Activated T-cell treated with anti-CD3 and anti-CD28 coated beads, Interleukin-2, amount 50 U/mL, for 72 hours (primary cell): Measurements from ENCODE around the gene FAM149B1. TPM values are rescaled to one million over a fixed set of nuclear protein-coding genes. Genes with fewer than 3 reads are reported as not detected.
A peak's percentile ranks its signal among the peaks of the same experiment; 100 is the strongest.

Source experiments
- ATAC-seq, 2 donors: fragments of 150-1000 bp; cut with Tn5 transposase; replicated peaks in 1 of 2; 2 replicates each; pipeline ENCODE4 v1.10.0; 2021; ENCODE audit warnings: moderate library complexity in 2 of 2, mild to moderate bottlenecking in 1 of 2
- DNase-seq, 2 donors: peaks; one replicate each; pipeline ENCODE4 v3.0.0; 2021 to 2022; ENCODE audit warnings: mixed read lengths in 1 of 2
- H3K27ac Mint-ChIP-seq: one replicate; pipeline ENCODE4 v1.8.0; 2022; ENCODE audit warnings: mild to moderate bottlenecking, moderate library complexity, mixed read lengths
- H3K27me3 Mint-ChIP-seq: one replicate; pipeline ENCODE4 v1.8.0; 2022; ENCODE audit warnings: low read depth, mixed read lengths
- H3K36me3 Mint-ChIP-seq, 2 donors: one replicate each; pipeline ENCODE4 v1.8.0; 2022; ENCODE audit warnings: mixed read lengths in 2 of 2, mild to moderate bottlenecking in 1 of 2; ENCODE audit not compliant: insufficient read depth in 2 of 2
- H3K4me1 Mint-ChIP-seq: one replicate; pipeline ENCODE4 v1.8.0; 2022; ENCODE audit warnings: low read depth, mixed read lengths
- H3K4me3 Mint-ChIP-seq, 2 donors: one replicate each; pipeline ENCODE4 v1.8.0; 2022; ENCODE audit warnings: mild to moderate bottlenecking in 2 of 2, mixed read lengths in 2 of 2, moderate library complexity in 2 of 2
- H3K9me3 Mint-ChIP-seq, 2 donors: one replicate each; pipeline ENCODE4 v1.8.0; 2022; ENCODE audit warnings: mixed read lengths in 2 of 2
- total RNA-seq, 2 donors: library from RNA; stranded (reverse); gene quantifications; one replicate each; pipeline ENCODE4 v1.2.3, GENCODE V29; 2022

The FAM149B1 gene
- total RNA-seq, 2 donors from 2014 or later: 13.9 to 16.1 TPM

DNA sequence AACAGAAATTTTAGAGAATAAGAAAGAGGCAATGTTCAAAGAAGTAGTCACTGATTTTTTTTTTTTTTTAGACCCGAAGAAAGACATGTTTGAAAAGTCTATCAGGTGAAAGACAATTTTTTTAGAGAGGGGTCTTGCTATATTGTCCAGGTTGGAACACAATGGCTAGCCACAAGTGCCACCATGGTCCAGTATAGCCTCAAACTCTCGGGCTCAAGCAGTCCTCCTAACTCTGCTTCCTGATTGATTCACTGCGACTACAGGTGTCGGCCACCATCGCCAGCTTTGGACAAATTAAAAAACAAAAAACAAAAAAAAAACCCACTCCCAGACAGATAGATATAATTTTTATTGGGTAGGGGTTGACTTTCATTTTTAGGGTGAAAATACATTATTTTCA is 22.3 kb downstream of the FAM149B1 start:
- Mint-ChIP-seq H3K27ac (no peak overlapping the region), H3K4me3 (no peak overlapping the region), H3K36me3 (no peaks in the 10 kb centered on the region), H3K27me3 (no peaks in the 10 kb centered on the region), H3K4me1 (no peaks in the 10 kb centered on the region), H3K9me3 (no peaks in the 10 kb centered on the region)
- ATAC-seq (no peak), DNase-seq (no peak)

DNA sequence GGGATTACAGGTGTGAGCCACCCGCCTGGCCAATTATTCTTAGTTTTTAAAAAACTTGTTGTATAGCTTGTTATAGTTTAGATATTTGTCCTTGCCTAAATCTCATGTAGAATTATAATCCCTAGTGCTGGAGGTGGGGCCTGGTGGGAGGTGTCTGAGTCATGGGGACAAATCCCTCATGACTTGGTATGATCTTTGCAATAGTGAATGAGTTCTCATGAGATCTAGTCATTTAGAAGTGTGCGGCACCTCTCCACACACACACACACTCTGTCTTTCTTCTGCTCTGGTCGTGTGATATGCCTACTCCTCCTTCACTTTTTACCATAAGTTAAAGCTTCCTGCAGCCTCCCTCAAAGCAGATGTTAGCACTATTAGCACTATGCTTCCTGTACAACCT is 37.2 kb downstream of the FAM149B1 start:
- peaks cover 4 to 10% of the 10 kb centered on the region in 2 donors for H3K36me3 Mint-ChIP-seq
- no peaks in the 10 kb centered on the region for H3K4me1 Mint-ChIP-seq
- ATAC-seq: no peak

DNA sequence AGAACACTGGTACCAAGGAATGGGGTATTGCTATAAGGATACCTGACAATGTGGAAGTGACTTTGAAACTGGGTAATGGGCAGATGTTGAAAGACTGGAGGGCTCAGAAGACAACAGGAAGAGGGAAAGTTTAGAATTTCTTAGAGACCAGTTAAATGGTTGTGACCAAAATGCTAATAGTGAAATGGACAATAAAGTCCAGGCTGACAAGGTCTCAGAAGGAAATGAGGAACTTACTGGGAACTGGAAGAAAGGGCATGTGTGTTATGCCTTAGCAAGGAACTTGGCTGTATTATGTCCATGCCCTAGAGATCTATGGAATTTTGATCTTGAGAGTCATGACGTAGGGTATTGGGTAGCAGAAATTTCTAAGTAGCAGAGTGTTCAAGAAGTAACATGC is 38.0 kb downstream of the FAM149B1 start:
- H3K9me3 Mint-ChIP-seq: no peaks in the 10 kb centered on the region
- ATAC-seq (no peak), DNase-seq (no peak)
- H3K27me3 Mint-ChIP-seq: no peaks in the 10 kb centered on the region
- H3K27ac Mint-ChIP-seq: no peak overlapping the region
- no peak overlapping the region for H3K4me3 Mint-ChIP-seq
- no peaks in the 10 kb centered on the region for H3K4me1 Mint-ChIP-seq
- peaks cover 4 to 10% of the 10 kb centered on the region in 2 donors for H3K36me3 Mint-ChIP-seq

More for the DNA sequence above, 37.2 kb downstream of the FAM149B1 start:
- Mint-ChIP-seq H3K9me3 (no peaks in the 10 kb centered on the region), H3K4me3 (no peak overlapping the region), H3K27me3 (no peaks in the 10 kb centered on the region), H3K27ac (no peak overlapping the region)
- DNase-seq: no peak

DNA sequence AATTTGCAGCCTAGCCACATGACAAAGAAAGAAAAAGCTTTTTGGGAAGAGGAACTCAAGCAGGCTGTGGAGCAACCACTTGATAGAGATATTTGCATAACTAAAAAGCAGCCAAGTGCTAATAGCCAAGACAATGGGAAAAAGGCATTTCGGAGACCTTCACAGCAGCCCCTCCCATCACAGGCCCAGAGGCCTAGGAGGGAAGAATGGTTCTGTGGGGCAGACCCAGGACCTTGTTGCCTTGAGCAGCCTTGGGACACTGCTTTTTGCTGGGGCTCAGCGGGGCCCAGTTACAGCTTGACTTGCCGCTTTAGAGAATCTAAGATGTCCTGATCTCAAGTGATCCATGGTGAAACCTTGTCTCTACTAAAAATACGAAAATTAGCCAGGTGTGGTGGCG is 38.5 kb downstream of the FAM149B1 start:
- DNase-seq (no peak), ATAC-seq (no peak)
- Mint-ChIP-seq H3K4me3 (no peak overlapping the region), H3K27me3 (no peaks in the 10 kb centered on the region), H3K4me1 (no peaks in the 10 kb centered on the region), H3K27ac (no peak overlapping the region), H3K9me3 (no peaks in the 10 kb centered on the region), H3K36me3 (peaks cover 4 to 10% of the 10 kb centered on the region in 2 donors)

DNA sequence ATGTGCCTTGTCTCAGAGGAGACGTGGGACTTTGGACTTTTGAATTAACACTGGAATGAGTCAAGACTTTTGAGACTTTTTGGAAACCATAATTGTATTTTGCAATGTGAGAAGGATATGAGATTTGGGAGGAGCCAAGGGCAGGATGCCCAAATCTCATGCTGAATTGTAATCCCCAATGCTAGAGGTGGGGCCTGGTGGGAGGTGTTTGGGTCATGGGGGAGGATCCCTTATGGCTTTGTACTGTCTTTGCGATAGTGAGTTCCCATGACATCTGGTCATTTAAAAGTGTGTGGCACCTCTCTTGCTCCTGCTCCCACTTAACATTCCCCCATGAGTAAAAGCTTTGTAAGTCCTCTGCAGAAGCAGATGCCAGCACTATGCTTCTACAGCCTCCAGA is 40.0 kb downstream of the FAM149B1 start:
- DNase-seq (no peak), ATAC-seq (no peak)
- Mint-ChIP-seq H3K27me3 (no peaks in the 10 kb centered on the region), H3K9me3 (no peaks in the 10 kb centered on the region), H3K4me3 (no peak overlapping the region), H3K36me3 (peaks cover 4 to 10% of the 10 kb centered on the region in 2 donors), H3K27ac (no peak overlapping the region), H3K4me1 (no peaks in the 10 kb centered on the region)

DNA sequence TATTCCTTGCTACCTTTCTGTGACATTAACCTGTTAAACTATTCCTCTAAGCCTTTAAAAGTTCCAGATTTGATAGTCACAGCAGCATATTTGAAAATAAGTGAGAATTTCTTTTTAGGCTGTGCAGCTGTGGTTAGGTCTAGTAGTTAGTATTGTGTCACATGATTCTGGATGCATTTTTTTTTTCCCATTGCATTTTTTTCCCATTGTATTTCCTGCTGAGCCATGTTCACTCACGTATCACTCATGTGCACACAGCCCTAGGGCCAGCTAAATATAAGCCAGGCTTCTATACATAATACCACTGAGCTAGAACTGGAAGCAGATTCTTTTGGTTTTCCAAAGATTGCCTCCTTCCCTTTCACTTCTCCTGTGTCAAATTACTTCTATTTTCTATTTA is 41.8 kb downstream of the FAM149B1 start:
- ATAC-seq (no peak), DNase-seq (no peak)
- Mint-ChIP-seq H3K27ac (no peak overlapping the region), H3K27me3 (no peaks in the 10 kb centered on the region), H3K9me3 (no peaks in the 10 kb centered on the region), H3K36me3 (peaks cover 4 to 10% of the 10 kb centered on the region in 2 donors), H3K4me3 (no peak overlapping the region), H3K4me1 (no peaks in the 10 kb centered on the region)

DNA sequence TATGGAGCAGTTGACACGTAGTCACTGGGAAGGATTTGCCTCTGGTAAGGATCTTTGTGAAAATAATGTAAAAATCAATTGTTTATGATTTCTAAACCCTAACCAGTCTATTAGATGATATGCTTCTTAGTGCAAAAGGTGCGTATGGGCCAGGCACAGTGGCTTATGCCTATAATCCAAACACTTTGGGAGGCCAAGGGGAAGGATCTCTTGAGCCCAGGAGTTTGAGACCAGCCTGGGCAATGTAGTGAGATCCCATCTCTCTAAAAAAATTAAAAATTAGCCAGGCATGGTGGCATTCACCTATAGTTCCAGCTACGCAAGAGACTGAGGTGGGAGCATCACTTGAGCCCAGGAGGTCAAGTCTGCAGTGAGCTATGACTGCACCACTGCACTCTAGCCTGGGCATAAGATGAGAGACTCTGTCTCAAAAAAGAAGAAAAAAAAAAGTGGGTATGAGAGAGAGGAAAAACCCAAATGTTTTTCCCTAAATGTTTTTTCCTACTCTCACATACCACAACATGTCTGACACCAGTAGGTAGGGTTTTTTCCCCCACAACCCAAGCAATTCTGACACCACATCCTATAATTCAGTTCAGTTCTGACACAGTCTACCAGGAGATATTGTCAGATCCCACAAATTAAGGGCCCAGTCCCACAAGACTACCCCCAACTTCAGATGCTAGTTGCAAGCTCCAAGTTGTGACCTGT is 42.6 kb downstream of the FAM149B1 start:
- ATAC-seq: no peak
- peaks cover 4 to 8% of the 10 kb centered on the region in 2 donors for H3K36me3 Mint-ChIP-seq
- H3K27me3 Mint-ChIP-seq: no peaks in the 10 kb centered on the region

DNA sequence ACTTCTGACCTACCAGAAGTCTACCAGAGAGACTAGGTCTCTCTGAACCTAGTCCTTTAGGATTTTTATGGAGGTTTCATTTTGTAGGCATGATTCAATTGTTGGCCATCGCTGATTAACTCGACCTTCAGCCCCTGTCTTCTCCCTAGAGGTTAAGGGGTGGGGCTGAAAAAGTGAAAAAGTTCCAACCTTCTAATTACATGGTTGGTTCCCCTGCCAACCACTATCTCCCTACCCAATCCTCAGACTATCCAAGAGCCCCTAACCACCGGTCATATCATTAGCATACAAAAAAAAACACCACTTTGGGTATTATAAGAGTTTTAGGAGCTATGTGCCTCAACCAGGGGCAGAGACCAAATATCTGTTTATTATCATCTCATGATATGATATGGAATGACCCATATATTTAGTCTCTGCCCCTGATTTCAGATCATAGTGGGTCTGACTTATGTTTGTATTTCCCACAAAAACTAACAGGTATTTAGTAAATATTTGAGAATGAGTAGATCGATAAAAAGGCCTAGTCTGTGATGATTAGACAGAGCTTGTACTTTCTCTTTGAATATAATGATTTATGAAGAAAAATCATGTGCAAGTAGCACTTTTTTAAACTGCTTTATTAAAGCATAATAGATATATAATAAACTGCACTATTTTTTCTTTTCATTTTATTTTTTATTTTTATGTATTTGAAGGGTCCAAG is 43.3 kb downstream of the FAM149B1 start:
- DNase-seq (no peak), ATAC-seq (no peak)
- Mint-ChIP-seq H3K4me3 (no peak overlapping the region), H3K36me3 (peaks cover 5 to 6% of the 10 kb centered on the region in 2 donors), H3K27ac (no peak overlapping the region), H3K9me3 (no peaks in the 10 kb centered on the region), H3K27me3 (no peaks in the 10 kb centered on the region), H3K4me1 (no peaks in the 10 kb centered on the region)

More for the DNA sequence above, 42.6 kb downstream of the FAM149B1 start:
- H3K4me3 Mint-ChIP-seq: no peak overlapping the region
- H3K9me3 Mint-ChIP-seq: no peaks in the 10 kb centered on the region
- DNase-seq: no peak
- H3K4me1 Mint-ChIP-seq: no peaks in the 10 kb centered on the region
- H3K27ac Mint-ChIP-seq: no peak overlapping the region

DNA sequence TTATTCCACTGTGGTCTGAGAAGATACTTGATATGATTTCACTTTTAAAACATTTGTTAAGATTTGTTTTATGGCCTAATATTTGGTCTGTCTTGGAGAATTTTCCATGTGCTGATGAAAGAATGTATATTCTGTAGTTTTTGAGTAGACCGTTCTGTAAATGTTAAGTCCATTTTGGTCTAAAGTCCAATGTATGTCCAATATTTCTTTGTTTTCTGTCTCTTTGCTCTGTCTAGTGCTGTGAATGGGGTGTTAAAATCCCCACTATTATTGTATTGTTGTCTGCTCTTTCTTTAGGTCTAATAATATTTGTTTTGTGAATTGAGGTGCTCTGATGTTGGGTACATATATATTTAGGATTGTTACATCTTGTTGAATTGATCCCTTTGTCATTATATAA is 47.8 kb downstream of the FAM149B1 start:
- Mint-ChIP-seq H3K27me3 (no peaks in the 10 kb centered on the region), H3K36me3 (peaks cover 7% of the 10 kb centered on the region in 2 donors)
- DNase-seq: no peak

DNA sequence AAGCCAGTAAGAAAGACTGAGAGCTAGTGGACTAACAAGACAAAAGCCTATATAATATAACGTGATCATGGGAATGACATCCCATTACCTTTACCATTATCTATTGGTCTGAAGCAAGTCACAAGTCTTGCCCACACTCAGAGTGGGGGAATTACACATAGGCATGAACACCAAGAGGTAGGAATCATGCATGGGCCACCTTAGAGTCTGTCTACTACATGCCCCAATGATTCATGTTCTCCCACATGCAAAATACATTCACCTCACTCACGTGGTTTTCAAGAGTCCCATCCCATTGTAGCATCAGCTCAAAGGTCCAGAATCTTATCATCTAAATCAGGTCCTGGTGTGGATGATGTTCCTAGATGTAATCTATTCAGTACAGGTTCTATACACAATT is 49.7 kb downstream of the FAM149B1 start:
- Mint-ChIP-seq H3K36me3 (peaks cover 7% of the 10 kb centered on the region in 2 donors), H3K4me1 (peaks cover 17% of the 10 kb centered on the region), H3K27me3 (no peaks in the 10 kb centered on the region), H3K4me3 (no peak overlapping the region), H3K9me3 (no peaks in the 10 kb centered on the region), H3K27ac (no peak overlapping the region)
- ATAC-seq (no peak), DNase-seq (no peak)

More for the DNA sequence above, 47.8 kb downstream of the FAM149B1 start:
- Mint-ChIP-seq H3K4me1 (peaks cover 13% of the 10 kb centered on the region), H3K9me3 (no peaks in the 10 kb centered on the region), H3K4me3 (no peak overlapping the region), H3K27ac (no peak overlapping the region)
- no peak for ATAC-seq

DNA sequence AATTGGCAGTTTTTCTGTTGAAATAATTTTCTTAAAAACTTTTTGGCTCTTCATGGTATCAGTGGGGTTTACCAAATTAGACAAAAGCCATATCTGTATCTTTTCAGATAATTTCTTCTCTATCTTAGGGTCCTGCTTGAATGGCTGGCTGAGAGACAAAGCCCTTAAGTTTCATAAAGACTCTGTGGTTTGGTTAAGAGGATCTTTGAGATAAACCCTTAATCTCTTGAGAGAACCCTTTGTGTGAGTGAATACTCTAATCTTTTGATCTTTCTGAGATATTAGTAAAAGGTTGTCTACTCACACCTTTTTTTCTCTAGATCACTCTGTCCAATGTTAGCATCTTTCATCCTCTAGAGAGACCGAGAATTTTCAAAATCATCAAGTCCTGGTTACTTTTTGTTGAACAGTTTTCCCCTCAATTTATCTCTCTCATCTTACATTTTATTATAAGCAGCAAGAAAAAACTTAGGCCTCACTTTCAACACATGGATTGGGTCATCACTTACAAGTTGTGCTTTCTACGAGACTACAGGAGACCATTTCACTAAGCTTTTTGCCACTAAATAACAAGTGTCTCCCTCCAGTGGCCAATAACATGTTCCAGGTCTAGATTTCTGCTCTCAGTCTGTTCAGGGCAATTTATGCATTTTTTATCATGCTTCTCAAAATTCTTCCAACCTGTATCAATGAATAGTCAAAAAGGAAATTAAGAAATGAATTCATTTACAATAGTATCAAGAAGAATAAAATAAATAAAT is 50.7 kb downstream of the FAM149B1 start:
- H3K4me3 Mint-ChIP-seq: no peak overlapping the region
- no peak for ATAC-seq
- H3K9me3 Mint-ChIP-seq: no peaks in the 10 kb centered on the region
- peaks cover 7% of the 10 kb centered on the region in 2 donors for H3K36me3 Mint-ChIP-seq
- DNase-seq: no peak
- H3K4me1 Mint-ChIP-seq: peaks cover 17% of the 10 kb centered on the region
- H3K27ac Mint-ChIP-seq: peak overlapping the region; percentile 41
- no peaks in the 10 kb centered on the region for H3K27me3 Mint-ChIP-seq

DNA sequence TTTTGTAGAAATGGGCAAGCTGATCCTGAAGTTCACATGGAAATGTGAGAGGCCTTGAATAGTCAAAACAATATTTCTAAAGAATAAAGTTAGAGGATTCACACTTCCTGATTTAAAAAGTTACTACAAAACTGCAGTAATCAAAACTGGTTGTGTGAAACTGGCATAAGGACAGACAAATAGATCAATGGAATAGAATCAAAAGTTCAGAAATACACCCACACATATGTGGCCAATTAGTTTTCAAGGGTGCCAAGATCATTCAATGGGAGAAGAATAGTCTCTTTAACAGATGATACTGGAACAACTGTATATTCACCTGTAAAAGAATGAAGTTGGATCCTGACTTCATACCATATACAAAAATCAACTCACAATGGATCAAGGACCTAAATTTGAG is 51.5 kb downstream of the FAM149B1 start:
- H3K27me3 Mint-ChIP-seq: no peaks in the 10 kb centered on the region
- ATAC-seq (no peak), DNase-seq (no peak)
- no peaks in the 10 kb centered on the region for H3K9me3 Mint-ChIP-seq
- H3K36me3 Mint-ChIP-seq: peaks cover 7% of the 10 kb centered on the region in 2 donors
- H3K4me3 Mint-ChIP-seq: no peak overlapping the region
- no peak overlapping the region for H3K27ac Mint-ChIP-seq
- peaks cover 17% of the 10 kb centered on the region for H3K4me1 Mint-ChIP-seq

DNA sequence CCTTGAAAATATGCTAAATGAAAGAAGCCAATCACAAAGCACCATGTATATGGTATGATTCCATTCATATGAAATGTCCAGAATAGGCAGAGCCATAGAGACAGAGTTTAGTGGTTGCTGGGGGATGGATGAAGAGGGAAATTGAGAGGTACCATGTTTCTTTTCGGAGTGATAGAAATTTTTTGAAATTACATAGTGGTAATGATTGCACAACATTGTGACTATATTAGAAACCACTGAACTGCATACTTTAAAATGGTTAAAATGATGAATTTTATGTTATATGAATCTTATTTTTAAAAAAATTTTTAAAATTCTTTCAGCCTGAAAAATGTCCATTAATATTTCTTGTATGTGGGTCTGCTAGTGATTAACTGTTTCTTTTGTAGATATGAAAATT is 53.1 kb downstream of the FAM149B1 start:
- ATAC-seq: no peak
- no peak for DNase-seq
- H3K9me3 Mint-ChIP-seq: no peaks in the 10 kb centered on the region
- H3K27ac Mint-ChIP-seq: no peak overlapping the region
- H3K36me3 Mint-ChIP-seq: peaks cover 4% of the 10 kb centered on the region in 2 donors
- H3K27me3 Mint-ChIP-seq: no peaks in the 10 kb centered on the region
- no peak overlapping the region for H3K4me3 Mint-ChIP-seq
- H3K4me1 Mint-ChIP-seq: peaks cover 23% of the 10 kb centered on the region
